HepG2 (cell line): Measurements from ENCODE around the gene PHF19.

Source experiments
- FOXO1 ChIP-seq: sonication (generic); formaldehyde crosslinking; IDR thresholded peaks from 2 replicates; pipeline ENCODE4 v1.4.0; 2020; ENCODE audit warnings: missing genetic modification reagents
- KDM4B ChIP-seq: sonication (generic); formaldehyde crosslinking; IDR thresholded peaks from 2 replicates; pipeline ENCODE4 v1.4.0; 2020; ENCODE audit warnings: missing genetic modification reagents
- ZNF781 ChIP-seq: sonication (generic); formaldehyde crosslinking; IDR thresholded peaks from 2 replicates; pipeline ENCODE4 v1.5.1; 2020; ENCODE audit warnings: borderline replicate concordance, mild to moderate bottlenecking, missing genetic modification reagents; ENCODE audit errors: not compliant biosample characterization
- TF ChIP-seq, protein P1 (sequence below): sonication (generic); formaldehyde crosslinking; IDR thresholded peaks from 2 replicates; pipeline ENCODE4 v1.4.0; 2020; ENCODE audit warnings: missing genetic modification reagents, borderline replicate concordance

DNA sequence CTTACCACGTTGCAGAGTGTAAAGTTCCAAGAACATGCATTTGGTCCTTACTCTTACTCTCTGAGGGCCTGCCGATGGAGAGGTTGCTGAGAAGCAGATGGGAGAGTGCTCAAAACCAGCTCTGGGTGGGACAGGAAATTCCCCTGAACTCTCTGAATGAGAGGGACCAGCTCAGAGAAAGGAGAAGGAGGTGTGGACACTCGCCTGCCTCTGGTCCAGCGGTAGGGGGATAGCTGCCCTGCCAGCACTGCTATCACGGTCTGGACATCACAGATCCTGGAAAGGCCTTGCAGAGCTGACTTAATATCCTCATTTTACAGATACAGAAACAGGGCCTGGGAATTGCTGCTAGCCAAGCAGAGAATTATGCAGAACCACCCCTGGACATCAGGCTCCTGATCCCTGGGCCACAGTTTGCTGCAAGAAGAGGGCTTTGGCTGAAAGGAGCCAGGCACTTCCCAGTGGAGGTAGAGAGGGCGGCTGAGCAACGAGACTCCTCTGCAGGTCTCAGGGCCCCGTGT, 44.7 kb upstream of the PHF19 start:
- no peak for TF ChIP-seq KDM4B
- TF ChIP-seq, protein P1, sequence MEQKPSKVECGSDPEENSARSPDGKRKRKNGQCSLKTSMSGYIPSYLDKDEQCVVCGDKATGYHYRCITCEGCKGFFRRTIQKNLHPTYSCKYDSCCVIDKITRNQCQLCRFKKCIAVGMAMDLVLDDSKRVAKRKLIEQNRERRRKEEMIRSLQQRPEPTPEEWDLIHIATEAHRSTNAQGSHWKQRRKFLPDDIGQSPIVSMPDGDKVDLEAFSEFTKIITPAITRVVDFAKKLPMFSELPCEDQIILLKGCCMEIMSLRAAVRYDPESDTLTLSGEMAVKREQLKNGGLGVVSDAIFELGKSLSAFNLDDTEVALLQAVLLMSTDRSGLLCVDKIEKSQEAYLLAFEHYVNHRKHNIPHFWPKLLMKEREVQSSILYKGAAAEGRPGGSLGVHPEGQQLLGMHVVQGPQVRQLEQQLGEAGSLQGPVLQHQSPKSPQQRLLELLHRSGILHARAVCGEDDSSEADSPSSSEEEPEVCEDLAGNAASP (CRISPR knock-in tag): no peak
- no peak for TF ChIP-seq ZNF781 (CRISPR knock-in tag)
- TF ChIP-seq FOXO1 (CRISPR knock-in tag): no peak
